ENCODE measurements around the gene TANC1. TPM values are rescaled to one million over a fixed set of nuclear protein-coding genes. Genes with fewer than 3 reads are reported as not detected.

TANC1 gene
- total RNA-seq, 1 donor, result 34.7 TPM

- TF ChIP-seq, protein P1, sequence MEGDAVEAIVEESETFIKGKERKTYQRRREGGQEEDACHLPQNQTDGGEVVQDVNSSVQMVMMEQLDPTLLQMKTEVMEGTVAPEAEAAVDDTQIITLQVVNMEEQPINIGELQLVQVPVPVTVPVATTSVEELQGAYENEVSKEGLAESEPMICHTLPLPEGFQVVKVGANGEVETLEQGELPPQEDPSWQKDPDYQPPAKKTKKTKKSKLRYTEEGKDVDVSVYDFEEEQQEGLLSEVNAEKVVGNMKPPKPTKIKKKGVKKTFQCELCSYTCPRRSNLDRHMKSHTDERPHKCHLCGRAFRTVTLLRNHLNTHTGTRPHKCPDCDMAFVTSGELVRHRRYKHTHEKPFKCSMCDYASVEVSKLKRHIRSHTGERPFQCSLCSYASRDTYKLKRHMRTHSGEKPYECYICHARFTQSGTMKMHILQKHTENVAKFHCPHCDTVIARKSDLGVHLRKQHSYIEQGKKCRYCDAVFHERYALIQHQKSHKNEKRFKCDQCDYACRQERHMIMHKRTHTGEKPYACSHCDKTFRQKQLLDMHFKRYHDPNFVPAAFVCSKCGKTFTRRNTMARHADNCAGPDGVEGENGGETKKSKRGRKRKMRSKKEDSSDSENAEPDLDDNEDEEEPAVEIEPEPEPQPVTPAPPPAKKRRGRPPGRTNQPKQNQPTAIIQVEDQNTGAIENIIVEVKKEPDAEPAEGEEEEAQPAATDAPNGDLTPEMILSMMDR (IDR thresholded peaks at IDR 0.05; ENCODE audit: extremely low read depth, low read depth, low read length), result no peak
- no peak overlapping the region for H3K4me3 ChIP-seq (ENCODE audit: insufficient read depth, low read length)
- peaks cover 59% of the 10 kb centered on the region for H3K4me1 ChIP-seq (ENCODE audit: insufficient read depth, low read length)
Measured at GRCh38 chr2:159090514-159091201, 122.2 kb downstream of the TANC1 start.

GRCh38 chr2:159091381-159091780 is 122.9 kb downstream of the TANC1 start:
- Histone ChIP-seq H3K27me3 (ENCODE audit: insufficient read depth, low read length) (no peaks in the 10 kb centered on the region), H3K79me2 (ENCODE audit: insufficient read depth, low read length) (peaks cover 36% of the 10 kb centered on the region), H3K4me3 (ENCODE audit: insufficient read depth, low read length) (no peak overlapping the region), H3K4me1 (ENCODE audit: insufficient read depth, low read length) (peaks cover 56% of the 10 kb centered on the region), H4K20me1 (ENCODE audit: insufficient read depth, low read length) (no peaks in the 10 kb centered on the region), H3K27ac (ENCODE audit: low read depth, low read length) (peak overlapping the region; percentile 87), H2AFZ (ENCODE audit: low read length) (no peak overlapping the region), H3K4me2 (ENCODE audit: insufficient read depth, low read length) (peak overlapping the region; percentile 69), H3K36me3 (ENCODE audit: insufficient read depth, low read length) (no peaks in the 10 kb centered on the region), H3K9me3 (ENCODE audit: low read depth, low read length) (peaks cover 3% of the 10 kb centered on the region)
- DNase-seq (ENCODE audit: insufficient read length, low spot score, missing footprints), result no peak
- TF ChIP-seq, protein P1 (IDR thresholded peaks at IDR 0.05; ENCODE audit: extremely low read depth, low read depth, low read length), result no peak

More at GRCh38 chr2:159090514-159091201, 122.2 kb downstream of the TANC1 start:
- no peaks in the 10 kb centered on the region for H3K9me3 ChIP-seq (ENCODE audit: low read depth, low read length)
- H3K36me3 ChIP-seq (ENCODE audit: insufficient read depth, low read length), result no peaks in the 10 kb centered on the region
- no peak overlapping the region for H2AFZ ChIP-seq (ENCODE audit: low read length)
- no peak for DNase-seq (ENCODE audit: insufficient read length, low spot score, missing footprints)
- H3K4me2 ChIP-seq (ENCODE audit: insufficient read depth, low read length), result peak overlapping the region; percentile 69
- H4K20me1 ChIP-seq (ENCODE audit: insufficient read depth, low read length), result no peaks in the 10 kb centered on the region
- H3K27me3 ChIP-seq (ENCODE audit: insufficient read depth, low read length), result no peaks in the 10 kb centered on the region
- peaks cover 37% of the 10 kb centered on the region for H3K79me2 ChIP-seq (ENCODE audit: insufficient read depth, low read length)
- H3K27ac ChIP-seq (ENCODE audit: low read depth, low read length), result peak overlapping the region; percentile 87

GRCh38 chr2:159091976-159092375 is 123.5 kb downstream of the TANC1 start:
- no peak overlapping the region for H2AFZ ChIP-seq (ENCODE audit: low read length)
- H3K27ac ChIP-seq (ENCODE audit: low read depth, low read length), result peak overlapping the region; percentile 87
- TF ChIP-seq, protein P1 (IDR thresholded peaks at IDR 0.05; ENCODE audit: extremely low read depth, low read depth, low read length), result no peak
- H3K4me3 ChIP-seq (ENCODE audit: insufficient read depth, low read length), result no peak overlapping the region
- no peaks in the 10 kb centered on the region for H3K27me3 ChIP-seq (ENCODE audit: insufficient read depth, low read length)
- H3K9me3 ChIP-seq (ENCODE audit: low read depth, low read length), result peaks cover 8% of the 10 kb centered on the region
- DNase-seq (ENCODE audit: insufficient read length, low spot score, missing footprints), result no peak
- peaks cover 56% of the 10 kb centered on the region for H3K4me1 ChIP-seq (ENCODE audit: insufficient read depth, low read length)
- peaks cover 39% of the 10 kb centered on the region for H3K79me2 ChIP-seq (ENCODE audit: insufficient read depth, low read length)
- H3K36me3 ChIP-seq (ENCODE audit: insufficient read depth, low read length), result no peaks in the 10 kb centered on the region
- H4K20me1 ChIP-seq (ENCODE audit: insufficient read depth, low read length), result no peaks in the 10 kb centered on the region
- peak overlapping the region; percentile 69 for H3K4me2 ChIP-seq (ENCODE audit: insufficient read depth, low read length)

GRCh38 chr2:159093497-159093896 is 125.1 kb downstream of the TANC1 start:
- Histone ChIP-seq H3K36me3 (ENCODE audit: insufficient read depth, low read length) (no peaks in the 10 kb centered on the region), H3K4me1 (ENCODE audit: insufficient read depth, low read length) (peaks cover 56% of the 10 kb centered on the region), H3K27ac (ENCODE audit: low read depth, low read length) (peak overlapping the region; percentile 77), H2AFZ (ENCODE audit: low read length) (no peak overlapping the region), H3K4me2 (ENCODE audit: insufficient read depth, low read length) (no peak overlapping the region), H3K4me3 (ENCODE audit: insufficient read depth, low read length) (no peak overlapping the region), H3K79me2 (ENCODE audit: insufficient read depth, low read length) (peaks cover 32% of the 10 kb centered on the region), H3K27me3 (ENCODE audit: insufficient read depth, low read length) (no peaks in the 10 kb centered on the region), H4K20me1 (ENCODE audit: insufficient read depth, low read length) (no peaks in the 10 kb centered on the region), H3K9me3 (ENCODE audit: low read depth, low read length) (peaks cover 8% of the 10 kb centered on the region)
- TF ChIP-seq, protein P1 (IDR thresholded peaks at IDR 0.05; ENCODE audit: extremely low read depth, low read depth, low read length), result no peak
- no peak for DNase-seq (ENCODE audit: insufficient read length, low spot score, missing footprints)

Measured in osteoblast (primary cell).